GM12864 (cell line): ENCODE data around the gene PLEKHO2.

Source experiments
- DNase-seq: peaks from one replicate; pipeline ENCODE4 v3.0.0-alpha.2; 2011; ENCODE audit warnings: low read depth
- H3K4me3 ChIP-seq: 2 replicates; pipeline ENCODE4 v1.5.1; 2011; ENCODE audit warnings: mild to moderate bottlenecking, low read depth, low read length, control low read depth
- CTCF ChIP-seq: IDR thresholded peaks from 2 replicates; pipeline ENCODE4 v1.5.1; 2011; ENCODE audit warnings: low read depth, mild to moderate bottlenecking, moderate library complexity, low read length, control low read depth, inconsistent platforms; ENCODE audit errors: missing control alignments

Gene PLEKHO2

GRCh38 chr15:64850778-64851502, 9.2 kb downstream of the PLEKHO2 start:
- no peak for TF ChIP-seq CTCF
- no peak overlapping the region for H3K4me3 ChIP-seq
- DNase-seq = no peak

DNA sequence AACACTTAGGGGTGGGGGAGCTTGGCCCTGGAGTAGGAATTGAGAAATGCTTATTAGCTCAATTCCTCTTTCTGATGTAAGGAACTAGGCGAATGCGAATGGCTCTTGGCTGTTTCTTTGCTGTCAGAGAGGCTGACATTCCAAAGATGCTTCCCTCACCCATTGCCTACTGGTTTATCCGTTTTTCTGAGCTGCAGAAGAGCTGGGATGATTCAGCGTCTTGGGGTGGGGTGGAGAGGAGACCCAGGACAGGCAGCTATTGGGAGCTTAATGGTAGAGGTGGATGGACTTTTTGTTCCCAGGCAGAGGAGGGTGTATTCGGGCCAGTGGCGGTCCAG, 9.8 kb downstream of the PLEKHO2 start:
- TF ChIP-seq CTCF = no peak
- DNase-seq = no peak
- no peak overlapping the region for H3K4me3 ChIP-seq

DNA sequence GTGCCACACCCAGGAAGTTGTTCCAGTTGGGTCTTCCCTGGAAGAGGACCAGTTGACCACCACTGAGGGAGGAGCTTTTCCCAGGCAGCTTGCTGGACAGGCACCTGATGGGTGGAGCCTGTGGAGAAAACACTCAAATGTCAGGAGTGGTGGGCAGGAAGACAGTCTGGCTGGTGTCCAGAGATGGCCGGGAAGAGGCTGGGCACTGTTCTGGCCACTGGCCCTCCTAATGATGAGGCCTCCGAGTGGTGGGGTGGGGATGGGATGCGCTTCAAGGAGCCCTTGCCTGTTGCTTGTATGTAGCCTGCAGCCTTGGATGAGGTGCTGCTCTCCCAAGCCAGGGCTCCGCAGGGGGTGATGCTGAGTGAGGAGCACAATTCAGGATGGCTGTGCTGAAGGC, 12.3 kb downstream of the PLEKHO2 start:
- no peak for DNase-seq
- TF ChIP-seq CTCF = no peak
- H3K4me3 ChIP-seq = no peak overlapping the region

DNA sequence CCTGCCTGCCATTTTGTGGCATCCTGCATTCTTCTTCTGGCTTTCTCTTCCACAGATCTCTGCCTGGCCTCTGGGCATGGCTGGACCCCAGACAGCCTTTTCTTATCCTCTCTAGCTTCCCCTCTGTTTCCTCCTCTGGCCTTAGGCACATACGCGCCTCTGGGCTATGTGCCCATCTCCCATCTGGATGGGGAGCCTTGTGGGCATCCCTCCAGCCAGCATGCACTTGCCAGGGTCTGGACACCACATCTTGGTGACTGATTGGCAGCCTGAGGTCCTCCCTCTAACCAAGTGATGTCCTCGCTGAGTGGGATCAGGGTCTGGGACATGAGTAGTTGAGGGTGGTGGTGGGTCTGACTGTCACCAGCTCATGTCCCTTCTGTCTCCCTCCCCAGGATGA, 12.8 kb downstream of the PLEKHO2 start:
- DNase-seq = no peak
- no peak for TF ChIP-seq CTCF
- no peak overlapping the region for H3K4me3 ChIP-seq

DNA sequence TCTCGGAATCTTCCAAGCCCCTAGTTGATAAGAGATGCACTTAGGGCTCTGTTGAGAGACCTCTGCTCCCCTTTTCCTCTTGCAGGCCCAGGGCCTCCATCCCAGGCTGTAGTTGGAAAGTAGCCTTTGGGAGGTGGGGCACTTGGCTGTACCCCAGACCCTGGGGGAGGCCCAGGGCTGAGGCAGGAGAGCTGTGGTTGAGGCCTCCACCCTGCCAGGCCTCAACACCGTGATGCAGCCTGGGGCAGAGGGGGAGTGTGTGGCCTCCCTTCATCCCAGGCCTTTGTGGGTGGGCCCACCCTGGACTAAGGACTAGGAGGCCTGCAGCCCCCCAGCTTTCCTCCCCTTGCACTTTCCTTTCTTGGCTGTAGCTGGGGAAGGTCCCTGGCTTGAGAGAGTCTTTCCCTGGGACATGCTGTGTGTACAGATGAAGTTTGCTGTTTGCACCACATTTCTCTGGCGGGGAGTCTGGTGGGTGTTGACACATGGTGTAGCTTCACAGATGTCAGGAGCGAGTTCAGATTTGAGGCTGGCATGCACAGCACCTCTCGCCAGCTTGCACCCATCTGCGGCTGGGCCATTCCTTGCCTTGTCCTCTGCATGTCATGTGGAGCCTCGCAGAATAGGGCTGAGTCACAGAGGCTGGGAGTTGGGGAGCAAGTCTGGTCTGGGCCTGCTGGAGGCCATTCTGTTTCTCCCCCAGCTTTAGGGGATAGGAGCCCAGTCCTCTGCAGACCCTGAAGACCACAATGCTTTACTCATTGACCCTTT, 13.7 kb downstream of the PLEKHO2 start:
- no peak overlapping the region for H3K4me3 ChIP-seq
- no peak for DNase-seq
- TF ChIP-seq CTCF = no peak

- TF ChIP-seq CTCF = no peak
- H3K4me3 ChIP-seq = no peak overlapping the region
- DNase-seq = no peak
These were observed 14.9 kb downstream of the PLEKHO2 start for GRCh38 chr15:64856429-64857145.
